GM21786 (cell line): ENCODE measurements around the gene MAGI2.

Experiments
- ATAC-seq: cut with Tn5 transposase; IDR thresholded peaks from one replicate; pipeline ENCODE4 v1.9.1; 2021; ENCODE audit not compliant: unreplicated experiment

The MAGI2 gene

GRCh38 chr7:77985974-77986339 lies 1467.5 kb downstream of the MAGI2 start:
- no peak for ATAC-seq

GRCh38 chr7:77985232-77985973 lies 1468.1 kb downstream of the MAGI2 start:
- ATAC-seq, result no peak

GRCh38 chr7:77983973-77984372 lies 1469.5 kb downstream of the MAGI2 start:
- no peak for ATAC-seq

- ATAC-seq, result no peak
Observed at GRCh38 chr7:77982926-77983550, 1470.4 kb downstream of the MAGI2 start.

GRCh38 chr7:77980087-77980713 lies 1473.3 kb downstream of the MAGI2 start:
- no peak for ATAC-seq

GRCh38 chr7:77979219-77979618 lies 1474.2 kb downstream of the MAGI2 start:
- no peak for ATAC-seq

- ATAC-seq, result no peak
Observed at GRCh38 chr7:77975672-77976480, 1477.6 kb downstream of the MAGI2 start.

GRCh38 chr7:77971726-77972125 lies 1481.7 kb downstream of the MAGI2 start:
- ATAC-seq, result no peak

- no peak for ATAC-seq
Observed at GRCh38 chr7:77967429-77967828, 1486.0 kb downstream of the MAGI2 start.
